ENCODE measurements around the gene DHX58.

DNA sequence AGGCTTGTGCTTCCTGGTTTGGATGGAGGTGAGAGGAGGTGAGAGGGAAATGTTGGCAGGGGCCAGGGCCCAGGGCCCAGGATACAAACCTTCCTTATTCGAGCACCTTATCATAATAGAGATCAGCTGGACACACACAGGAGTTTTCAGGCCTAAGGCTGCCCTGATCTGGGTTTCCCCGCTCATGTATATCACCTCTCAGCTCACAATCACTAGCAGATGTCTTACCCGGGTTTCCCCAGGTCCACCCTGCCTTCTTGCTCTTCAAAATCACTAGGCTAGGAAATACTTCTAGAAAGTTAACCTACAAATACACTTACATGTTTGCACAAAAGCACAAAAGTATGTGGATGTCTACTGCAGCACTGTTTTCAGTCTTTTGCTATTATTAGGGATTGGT is 14.3 kb upstream of the DHX58 start:
- TF ChIP-seq, protein P1, sequence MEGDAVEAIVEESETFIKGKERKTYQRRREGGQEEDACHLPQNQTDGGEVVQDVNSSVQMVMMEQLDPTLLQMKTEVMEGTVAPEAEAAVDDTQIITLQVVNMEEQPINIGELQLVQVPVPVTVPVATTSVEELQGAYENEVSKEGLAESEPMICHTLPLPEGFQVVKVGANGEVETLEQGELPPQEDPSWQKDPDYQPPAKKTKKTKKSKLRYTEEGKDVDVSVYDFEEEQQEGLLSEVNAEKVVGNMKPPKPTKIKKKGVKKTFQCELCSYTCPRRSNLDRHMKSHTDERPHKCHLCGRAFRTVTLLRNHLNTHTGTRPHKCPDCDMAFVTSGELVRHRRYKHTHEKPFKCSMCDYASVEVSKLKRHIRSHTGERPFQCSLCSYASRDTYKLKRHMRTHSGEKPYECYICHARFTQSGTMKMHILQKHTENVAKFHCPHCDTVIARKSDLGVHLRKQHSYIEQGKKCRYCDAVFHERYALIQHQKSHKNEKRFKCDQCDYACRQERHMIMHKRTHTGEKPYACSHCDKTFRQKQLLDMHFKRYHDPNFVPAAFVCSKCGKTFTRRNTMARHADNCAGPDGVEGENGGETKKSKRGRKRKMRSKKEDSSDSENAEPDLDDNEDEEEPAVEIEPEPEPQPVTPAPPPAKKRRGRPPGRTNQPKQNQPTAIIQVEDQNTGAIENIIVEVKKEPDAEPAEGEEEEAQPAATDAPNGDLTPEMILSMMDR (IDR thresholded peaks at IDR 0.05 in 4 of 5, conservative IDR thresholded peaks at IDR 0.05 in 1 of 5): no peak
- no peak for TF ChIP-seq POLR2A (IDR thresholded peaks at IDR 0.05)

Measured in gastrocnemius medialis (tissue), 4 donors.